ENCODE data around the gene UBA1.

Gene UBA1

GRCh38 chrX:47218280-47218919 lies 24.8 kb downstream of the UBA1 start, which contains the start of gene CDK16:
Gene CDK16 (plus strand): TSS chrX:47218681. CDS start chrX:47223558, 4,877 bp downstream.
- FAIRE-seq (no peak), DNase-seq (ENCODE audit: insufficient read length, low spot score) (peak; percentile 64)
- no peak for TF ChIP-seq CTCF (IDR thresholded peaks at IDR 0.05; ENCODE audit: insufficient read depth, missing control alignments)

GRCh38 chrX:47218920-47219815 lies 25.5 kb downstream of the UBA1 start:
- no peak for TF ChIP-seq CTCF (IDR thresholded peaks at IDR 0.05; ENCODE audit: insufficient read depth, missing control alignments)
- FAIRE-seq (no peak), DNase-seq (ENCODE audit: insufficient read length, low spot score) (no peak)

GRCh38 chrX:47221756-47222155 lies 28.1 kb downstream of the UBA1 start:
- FAIRE-seq: no peak
- no peak for TF ChIP-seq CTCF (IDR thresholded peaks at IDR 0.05; ENCODE audit: insufficient read depth, missing control alignments)
- no peak for DNase-seq (ENCODE audit: insufficient read length, low spot score)

- TF ChIP-seq CTCF (IDR thresholded peaks at IDR 0.05; ENCODE audit: insufficient read depth, missing control alignments): no peak
- FAIRE-seq (no peak), DNase-seq (ENCODE audit: insufficient read length, low spot score) (no peak)
Observed at GRCh38 chrX:47222751-47223350, 29.2 kb downstream of the UBA1 start.

GRCh38 chrX:47223476-47224250 lies 30.0 kb downstream of the UBA1 start:
- FAIRE-seq (no peak), DNase-seq (ENCODE audit: insufficient read length, low spot score) (no peak)
- no peak for TF ChIP-seq CTCF (IDR thresholded peaks at IDR 0.05; ENCODE audit: insufficient read depth, missing control alignments)

GRCh38 chrX:47224266-47224895 lies 30.8 kb downstream of the UBA1 start:
- TF ChIP-seq CTCF (IDR thresholded peaks at IDR 0.05; ENCODE audit: insufficient read depth, missing control alignments): no peak
- DNase-seq (ENCODE audit: insufficient read length, low spot score): no peak
- no peak for FAIRE-seq

All from D721Med (cell line).